Measurements from ENCODE around the gene ARPC5L. TPM values are rescaled to one million over a fixed set of nuclear protein-coding genes. Genes with fewer than 3 reads are reported as not detected.

ARPC5L gene
- polyA plus RNA-seq, 5 donors: 32.3 to 40.6 (median 35.3) TPM

DNA sequence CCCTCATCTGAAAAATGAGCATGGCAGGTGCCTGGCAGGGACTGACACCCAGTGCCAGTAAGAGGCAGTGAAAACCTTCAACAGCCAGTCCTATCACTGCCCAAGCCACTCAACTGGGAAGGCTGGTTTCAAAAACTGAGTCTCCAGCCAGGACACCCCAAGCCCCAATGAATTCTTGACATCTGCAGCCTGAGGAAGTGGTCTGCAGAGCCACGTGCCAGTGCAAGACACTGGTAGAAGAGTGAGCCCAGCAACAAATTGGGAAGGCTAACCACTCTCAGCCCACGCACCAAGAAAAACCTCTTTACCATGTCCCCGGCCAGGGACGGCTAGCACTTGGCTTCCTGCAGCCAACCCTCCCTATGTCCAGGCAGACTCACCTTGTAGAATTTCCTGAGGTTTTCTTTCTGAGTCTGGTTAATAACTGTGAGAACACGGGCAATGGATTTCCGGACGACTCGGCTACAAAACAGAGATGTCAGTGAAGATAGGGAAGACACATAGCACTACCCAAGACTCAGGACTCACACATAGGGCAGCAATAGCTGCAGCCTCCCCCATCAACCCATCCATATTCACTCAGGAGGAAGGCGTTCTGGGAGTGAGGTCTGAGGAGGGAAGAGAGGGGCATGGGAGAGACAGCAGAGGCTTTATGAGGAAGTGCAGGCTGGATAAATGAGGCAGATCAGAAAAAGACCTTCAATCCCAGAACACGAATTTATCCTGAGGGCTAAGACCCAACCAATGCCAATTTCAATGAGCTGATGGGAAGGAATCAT, 1.9 kb upstream of the ARPC5L start:
- no peak for DNase-seq

DNA sequence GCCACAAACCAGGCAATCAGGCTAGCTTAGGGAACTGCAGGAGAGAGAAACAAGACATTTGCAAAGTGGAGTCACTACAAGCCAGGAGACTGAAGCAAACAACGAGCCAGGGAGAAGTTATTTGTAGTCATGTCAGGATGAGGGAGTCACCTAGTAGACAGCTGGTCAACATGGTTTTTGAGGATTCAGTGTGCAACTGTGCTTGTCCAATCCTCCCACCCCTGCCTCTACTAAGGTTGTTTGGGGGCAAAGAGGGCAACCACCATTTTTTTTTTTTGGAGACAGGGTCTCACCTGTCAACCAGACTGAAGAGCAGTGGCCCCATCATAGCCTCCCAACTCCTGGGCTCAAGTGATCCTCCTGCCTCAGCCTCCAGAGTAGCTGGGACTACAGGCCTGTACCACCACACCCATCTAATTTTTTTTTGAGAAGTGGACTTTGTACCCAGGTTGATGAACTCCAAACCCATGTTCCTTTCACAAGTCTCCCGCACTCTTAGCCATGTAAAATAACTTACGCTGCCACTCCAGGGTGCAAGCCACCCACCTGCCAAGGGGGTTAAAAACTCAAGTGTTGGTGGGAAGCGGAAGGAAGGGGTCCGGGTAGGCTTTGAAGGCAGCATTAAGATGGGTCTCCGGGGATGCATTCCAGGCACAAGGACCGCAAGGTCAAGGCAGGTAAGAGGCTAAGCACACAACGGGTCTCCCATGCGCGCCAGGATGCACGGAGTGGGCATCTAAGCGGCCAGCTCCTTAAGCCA, 1.2 kb upstream of the ARPC5L start:
- no peak for DNase-seq

DNA sequence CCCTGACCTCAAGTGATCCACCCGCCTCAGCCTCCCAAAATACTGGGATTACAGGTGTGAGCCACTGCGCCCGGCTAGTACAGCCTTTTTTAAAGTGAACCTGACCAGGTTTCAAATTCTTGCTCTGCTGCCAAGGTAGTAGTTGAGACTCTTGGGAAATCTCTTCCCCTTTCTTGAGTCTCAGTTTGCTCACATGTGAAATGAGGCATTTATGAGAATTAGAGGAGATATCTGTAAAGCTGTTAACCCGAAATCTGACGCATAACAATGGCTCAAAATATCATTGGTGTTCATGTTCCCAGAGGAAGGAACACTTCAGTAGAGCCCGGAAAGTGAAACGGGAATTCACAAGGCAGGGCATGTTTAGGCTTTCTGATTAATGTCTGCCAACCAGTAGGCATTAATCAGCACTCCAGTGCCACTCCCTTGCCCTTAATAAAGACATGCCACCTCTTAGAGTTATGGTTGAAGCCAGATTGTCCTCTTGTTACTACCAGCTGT, 1.5 kb downstream of the ARPC5L start:
- no peak for DNase-seq

DNA sequence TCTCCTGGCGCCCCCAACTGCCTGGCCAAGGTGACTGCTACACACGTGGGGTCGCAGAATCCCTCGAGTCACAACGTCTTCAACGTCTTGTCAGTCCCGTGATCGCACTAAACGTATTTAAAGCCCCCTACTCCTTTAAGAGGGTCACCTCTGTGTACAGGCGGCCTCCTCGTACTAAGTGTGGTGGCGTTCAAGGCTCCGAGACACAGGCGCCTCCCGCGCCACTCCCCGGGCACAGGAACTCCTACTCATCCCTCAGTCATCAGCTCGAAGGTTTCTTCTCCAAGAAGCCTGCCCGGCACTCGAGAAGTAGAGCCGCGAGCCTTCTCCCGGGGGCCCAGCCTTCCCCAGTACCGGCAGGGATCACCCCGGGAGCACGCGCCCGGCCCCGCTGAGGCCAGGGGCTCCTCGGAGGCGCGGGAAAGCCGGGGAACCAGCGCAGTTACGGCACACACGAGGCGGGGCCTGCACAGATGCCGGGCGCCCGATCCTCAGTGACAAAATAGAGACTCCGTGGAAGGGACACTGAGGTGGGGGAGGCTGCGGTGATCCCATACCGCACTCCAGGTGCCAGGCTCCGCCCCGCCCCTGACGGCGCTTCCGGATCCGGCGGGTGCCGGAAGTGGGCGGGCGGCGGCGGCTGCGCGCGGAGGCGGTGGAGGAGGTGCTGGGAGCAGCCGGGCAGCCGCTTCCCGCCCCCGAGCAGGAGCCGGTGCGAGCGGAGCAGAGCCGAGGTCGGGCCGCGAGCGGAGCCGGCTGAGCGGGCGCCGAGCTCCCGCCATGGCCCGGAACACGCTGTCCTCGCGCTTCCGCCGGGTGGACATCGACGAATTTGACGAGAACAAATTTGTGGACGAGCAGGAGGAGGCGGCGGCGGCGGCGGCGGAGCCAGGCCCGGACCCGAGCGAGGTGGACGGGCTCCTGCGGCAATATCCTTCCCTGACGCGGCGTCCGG, 6.9 kb downstream of the ARPC5L start:
- DNase-seq: peak; percentile 79

DNA sequence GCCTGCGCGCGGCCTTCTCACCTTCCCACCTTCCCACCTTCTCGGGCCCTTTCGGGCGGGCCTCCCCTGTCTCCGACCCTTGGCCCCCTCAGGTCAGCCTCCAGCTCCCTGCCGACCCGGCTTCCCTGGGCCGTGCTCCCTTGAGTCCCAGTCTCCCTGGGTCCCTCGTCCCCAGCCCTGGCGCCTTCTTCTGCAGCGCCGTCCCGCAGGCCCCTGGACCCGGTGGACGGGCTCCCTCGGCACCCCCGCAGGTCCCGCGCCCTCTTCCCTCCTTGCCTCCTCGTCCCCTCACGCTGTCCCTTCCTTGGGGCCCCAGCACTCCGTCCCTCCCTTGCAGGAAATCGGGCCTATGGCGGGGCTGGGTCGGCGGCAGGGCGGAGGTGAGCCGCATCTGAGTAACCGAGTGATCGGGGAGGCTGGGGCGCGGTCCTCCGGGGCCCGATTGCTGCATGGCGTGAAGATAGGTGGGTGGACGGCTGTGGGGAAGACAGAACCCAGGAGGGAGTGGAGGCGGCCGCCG, 7.6 kb downstream of the ARPC5L start:
- no peak for DNase-seq

DNA sequence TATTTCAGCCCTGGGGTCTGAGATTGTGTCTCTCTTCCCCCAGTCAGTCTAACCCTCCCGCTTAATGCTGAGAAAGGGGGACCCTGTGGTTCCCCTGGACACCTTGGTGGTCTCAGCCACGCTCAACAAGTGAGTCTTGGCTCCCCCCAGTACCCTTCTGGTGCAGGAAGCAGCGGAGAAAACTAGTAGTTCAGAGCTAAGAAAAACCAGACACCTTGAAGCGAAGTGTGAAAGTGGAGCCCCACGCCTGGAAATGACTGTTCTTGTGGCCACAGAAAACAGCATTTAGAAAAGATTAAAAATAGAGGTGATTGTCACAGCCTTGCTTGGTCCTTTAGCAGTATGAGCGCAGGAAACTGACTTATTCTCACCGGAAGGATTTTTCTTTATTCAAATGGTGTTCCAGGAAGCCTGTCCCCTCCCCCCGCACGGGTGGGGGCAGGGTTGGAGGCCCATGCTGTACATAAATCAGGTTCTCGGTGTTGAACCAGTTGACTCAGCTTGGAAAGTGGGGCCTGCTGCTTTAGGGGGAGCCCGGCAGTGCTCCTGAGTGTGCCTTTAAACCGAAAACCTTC, 8.1 kb downstream of the ARPC5L start:
- DNase-seq: no peak

DNA sequence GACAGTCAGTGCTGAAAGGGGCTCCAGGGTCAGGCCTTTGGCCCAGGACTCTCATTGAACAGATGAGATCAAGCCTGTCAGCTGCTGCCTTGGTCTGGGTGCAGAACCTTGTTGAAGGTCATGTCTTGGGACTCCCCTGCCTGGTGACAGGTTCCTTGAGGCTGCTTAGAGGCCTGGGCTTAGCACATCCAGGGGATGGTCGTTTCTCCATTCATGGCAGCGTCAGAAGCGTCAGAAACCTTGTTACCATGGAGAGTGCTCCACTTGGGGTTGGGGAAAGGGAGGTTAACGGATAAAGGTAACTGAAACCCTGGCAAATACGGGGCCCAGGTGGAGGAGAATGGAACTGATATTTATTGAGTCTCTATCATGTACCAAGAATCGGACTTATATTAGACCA, 8.8 kb downstream of the ARPC5L start:
- no peak for DNase-seq

DNA sequence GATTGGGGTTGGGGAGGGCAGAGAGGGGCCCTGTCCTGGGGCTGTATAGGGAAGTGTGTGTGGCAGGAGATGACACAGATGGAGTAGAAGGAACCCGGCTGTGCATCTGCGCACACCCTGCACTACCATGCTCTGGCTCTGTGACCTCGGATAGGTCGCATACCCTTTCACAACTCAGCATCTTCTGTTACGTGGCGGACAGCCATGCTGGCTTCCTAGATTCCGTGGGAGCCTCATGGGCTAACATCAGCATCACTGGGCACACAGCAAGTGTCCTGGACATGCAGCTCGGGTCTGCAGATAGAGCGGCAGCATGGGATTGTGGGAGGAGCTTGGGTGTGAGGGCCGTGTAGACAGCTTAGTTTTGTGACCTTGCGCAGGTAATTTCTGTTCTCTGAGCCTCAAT, 9.2 kb downstream of the ARPC5L start:
- no peak for DNase-seq

DNA sequence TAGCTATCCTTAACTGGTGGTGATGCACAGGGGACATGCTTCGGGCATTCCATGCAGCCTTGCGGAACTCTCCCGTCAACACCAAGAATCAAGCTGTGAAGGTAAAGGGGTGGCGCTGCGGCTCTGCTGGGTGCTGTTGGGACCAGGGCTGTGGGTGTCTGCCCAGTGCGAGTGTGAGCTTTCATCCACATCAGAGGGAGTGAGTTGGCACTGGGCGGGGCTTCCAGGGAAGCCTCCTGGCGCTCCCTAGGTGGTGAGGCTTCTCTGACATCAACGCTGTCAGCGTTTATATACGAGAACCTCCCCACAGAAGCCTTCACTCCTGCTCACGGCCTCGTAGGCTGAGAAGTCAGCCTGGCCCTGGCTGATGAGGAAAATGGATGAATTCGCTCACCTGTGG, 11.7 kb downstream of the ARPC5L start:
- DNase-seq: no peak

DNA sequence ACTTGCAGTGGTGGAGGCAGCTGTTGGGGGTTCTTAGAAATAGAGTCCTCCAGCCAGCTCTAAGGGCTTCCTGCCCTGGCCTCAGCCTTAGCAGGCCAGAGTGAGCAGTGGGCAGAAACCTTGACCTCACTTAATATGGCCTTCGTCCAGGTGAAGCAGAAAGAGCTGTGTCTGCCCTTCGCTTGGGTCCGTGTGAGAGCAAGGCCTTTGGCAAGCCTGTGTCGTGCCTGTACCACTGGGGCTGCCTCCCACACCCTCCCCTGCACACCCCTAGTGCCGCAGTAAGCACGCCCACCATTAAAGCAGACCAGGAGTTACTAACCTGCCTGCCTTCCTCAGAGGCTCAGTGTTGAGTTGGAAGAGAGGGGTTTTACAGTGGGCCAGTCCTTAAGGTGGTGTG, 13.6 kb downstream of the ARPC5L start:
- no peak for DNase-seq

DNA sequence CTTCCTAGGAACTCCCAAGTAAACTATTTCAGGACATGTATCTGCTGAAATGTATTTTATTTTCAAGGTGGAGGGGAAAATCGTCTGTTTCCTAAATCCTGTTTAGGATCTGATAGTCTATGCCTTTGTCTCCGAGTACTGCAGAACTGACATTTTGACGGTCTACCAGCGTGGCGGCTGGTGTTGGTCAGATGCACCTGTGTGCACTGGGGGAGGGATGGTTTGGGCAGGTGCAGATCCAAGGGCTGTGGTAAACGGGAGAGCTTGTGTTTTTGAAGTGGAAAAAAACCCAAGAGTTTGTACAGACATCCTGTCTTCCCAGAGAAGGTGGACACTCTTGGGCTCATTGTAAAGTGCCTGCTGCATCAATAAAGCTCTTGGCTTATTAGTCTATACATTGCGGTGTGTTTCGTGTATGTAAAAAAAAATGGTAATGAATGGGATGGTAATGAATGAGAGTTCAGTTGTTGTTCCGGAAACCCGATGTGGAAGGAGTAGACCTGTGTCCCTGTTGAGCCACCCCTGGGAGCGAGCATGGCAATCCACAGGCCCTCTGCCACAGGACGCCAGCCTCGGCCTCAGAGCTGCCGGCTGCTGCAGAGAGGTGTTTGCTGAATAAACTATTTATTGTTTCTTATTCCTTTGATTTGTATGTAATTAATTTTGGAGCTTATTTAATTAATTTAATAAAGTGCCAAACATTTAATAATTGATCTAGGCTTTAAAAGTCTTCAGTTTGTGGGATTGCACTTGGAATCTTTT, 15.3 kb downstream of the ARPC5L start:
- no peak for DNase-seq

DNA sequence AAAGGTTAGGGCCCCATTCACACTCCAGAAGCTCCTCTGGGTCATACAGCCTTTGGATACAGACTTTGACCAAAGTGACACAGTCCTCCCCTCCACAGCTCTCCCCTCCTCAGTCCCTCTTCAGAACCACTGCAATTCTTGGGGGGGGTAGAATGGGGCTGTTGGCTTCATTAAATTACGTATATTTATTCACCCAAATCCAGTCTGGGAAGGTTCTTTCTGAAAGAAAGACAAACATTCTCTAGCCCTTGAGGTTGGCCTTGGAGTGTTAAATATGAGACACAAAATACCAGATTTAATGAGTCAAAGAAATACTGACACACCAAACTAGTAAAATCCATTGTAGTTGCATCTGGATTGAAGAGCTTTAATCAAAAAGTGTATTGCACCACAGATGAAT, 16.1 kb downstream of the ARPC5L start:
- no peak for DNase-seq

DNA sequence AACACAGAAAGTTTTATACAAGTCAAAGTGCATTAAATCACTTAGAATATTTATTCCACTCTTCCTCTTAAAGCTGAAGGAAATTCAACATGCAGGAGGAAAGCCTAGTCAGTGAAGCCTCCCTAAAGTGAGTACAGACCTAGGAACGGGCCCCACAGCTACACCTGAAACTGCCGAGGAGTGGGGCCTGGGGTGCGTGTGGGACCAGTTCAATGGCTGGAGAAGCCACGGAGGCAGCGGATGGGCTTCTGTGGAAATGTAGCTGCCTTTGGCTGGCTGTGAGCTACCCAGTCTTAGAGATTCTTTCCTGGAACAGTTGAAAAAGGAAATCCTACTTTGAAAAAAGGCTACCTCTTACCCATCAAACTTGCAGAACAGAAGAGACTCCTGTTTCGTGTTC, 16.6 kb downstream of the ARPC5L start:
- DNase-seq: no peak

DNA sequence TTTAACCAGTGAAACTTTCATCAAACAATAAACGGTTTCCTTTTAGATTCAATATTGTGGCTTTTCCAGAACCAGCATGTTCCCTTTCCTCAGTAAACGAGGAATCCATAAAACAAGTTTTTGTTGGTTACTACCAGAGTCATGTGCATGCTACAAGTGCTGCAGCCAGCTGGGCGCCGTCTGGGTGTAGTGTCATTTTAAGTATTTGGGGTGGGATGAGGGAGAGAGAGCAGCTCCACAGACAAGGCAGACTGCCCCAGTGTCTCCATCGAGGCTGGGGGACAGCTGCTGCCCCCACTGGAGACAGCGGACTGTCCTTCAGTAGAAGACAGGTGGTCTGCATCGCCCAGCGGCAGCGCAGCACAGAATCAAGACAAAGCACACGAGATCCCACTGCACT, 17.3 kb downstream of the ARPC5L start:
- no peak for DNase-seq

DNA sequence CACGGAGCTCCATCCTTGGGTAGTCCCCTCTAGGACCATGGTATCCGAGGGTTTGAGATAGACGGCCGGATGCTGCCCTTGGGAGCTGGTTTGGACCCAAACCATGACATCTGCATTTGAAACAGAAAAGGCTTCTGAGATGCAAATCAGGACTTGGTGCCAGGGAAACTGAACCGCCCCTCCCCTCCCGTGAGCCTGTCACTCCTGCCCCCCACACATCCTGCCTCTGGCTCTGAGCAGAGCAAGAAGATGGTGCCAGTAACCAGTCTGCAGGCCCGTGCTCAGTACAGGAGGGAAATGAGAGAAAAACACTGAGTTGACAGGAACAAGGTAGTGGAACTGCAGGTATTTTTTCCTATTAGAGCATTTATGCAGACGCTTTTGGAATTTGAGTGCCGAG, 18.6 kb downstream of the ARPC5L start:
- DNase-seq: no peak

DNA sequence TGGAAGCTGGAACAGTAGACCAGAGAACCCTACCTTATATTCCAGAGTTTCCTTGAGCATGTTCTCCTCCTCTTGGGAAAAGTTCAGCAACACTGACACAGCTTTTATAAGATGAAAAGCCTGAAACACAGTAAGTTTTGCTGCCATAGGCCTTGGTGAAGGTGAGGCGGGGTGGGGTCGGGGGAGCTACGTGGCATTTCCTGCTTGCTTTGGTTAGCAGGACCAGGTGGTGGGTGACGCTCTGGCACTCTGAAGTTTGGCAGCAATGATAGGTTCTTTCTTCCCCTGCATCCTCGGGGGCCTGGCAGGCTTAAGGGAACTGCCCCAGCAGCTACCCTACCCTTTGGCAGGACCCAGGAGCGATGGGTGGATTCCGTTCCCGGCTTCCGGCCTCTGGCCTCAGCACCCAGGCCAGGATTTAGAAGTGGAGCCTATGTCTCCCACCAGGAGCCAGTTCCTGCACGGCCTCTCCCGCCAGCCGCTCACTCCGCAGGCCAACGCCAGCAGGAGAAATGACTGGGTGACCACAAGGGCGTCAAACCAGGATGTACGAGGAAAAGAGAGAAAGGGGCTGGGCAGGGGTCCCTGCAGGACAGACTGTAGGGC, 19.3 kb downstream of the ARPC5L start:
- no peak for DNase-seq

DNA sequence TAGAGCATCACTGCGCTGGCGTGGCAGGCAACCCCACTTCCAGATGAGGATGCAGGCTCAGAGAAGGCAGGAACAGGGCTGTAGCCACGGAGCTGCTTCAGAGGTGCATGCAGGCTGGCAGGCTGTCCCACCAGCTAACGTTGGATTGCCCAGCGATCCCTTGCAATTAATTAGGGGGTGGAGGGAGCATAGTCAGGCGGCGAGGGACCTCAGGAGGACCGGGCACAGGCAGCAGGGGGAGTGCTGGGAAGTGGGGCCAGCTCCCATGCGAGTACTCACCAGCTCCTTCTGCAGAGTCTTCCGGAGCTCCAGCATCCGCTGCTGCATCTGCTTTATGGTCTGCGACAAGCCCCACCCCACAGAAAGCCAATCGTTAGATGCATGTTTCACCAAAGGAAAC, 20.3 kb downstream of the ARPC5L start:
- no peak for DNase-seq

DNA sequence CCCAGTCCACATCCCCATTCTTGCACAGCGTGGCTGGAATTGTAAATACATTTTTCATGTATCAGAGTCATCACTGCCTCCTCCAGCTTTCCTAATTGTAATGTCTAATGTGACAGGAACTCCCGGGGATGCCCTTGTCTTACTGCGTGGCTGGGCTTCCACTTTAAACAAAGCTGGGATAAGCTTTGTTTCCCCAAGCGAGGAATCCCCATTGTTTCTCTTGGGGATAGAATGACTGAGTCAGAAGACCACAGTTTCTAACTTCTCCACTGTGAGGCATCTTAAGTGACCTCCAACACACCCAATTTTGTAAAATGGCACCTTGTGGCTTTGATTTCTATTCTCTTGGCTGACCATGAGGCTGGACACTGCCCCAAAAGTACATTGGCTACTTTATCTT, 22.4 kb downstream of the ARPC5L start:
- no peak for DNase-seq

DNA sequence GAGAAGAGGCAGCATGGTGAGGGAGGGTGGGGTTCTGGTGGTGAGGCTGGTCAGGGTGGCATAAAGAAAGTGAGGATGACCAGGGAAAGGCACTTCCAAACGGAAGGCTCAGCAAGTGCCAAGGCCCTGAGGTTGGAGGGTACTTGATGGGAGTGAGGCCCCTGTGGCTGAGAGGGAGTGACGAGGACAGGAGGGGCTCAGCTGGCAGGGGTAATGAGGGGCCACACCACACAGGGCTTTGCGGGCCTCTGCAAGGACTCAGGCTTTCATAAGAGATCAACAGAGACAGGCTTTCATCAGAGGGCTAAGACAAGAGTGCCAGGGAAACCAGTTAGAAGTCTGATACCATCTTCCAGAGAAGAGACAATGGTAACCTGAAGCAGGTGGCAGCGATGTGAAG, 23.6 kb downstream of the ARPC5L start:
- no peak for DNase-seq

DNA sequence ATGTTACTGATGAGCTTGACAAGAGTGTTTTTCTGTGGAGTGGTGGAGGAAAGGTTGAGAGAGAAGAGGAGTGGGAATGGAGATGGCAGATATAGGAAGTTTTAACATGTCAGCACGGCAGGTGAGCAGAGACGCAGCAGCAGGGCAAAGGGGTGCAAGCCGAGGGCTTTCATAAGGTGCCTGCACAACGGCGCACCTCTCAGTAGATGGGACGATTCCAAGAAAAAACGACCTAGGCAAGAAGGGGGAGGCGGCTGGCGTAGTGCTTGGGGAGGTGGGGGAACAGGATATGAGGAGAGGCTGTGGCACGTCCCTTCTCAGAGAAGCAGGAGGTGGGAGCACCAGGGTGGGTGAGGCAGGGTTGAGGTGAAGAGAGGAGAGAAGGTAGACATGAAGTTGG, 24.5 kb downstream of the ARPC5L start:
- no peak for DNase-seq
